ENCODE data around the gene ELL2.
"Not testable (repeated sequence)": the region's sequence is repeated elsewhere in the genome, so short reads cannot be mapped to it uniquely, and the experiment has no call there.

Gene ELL2

DNA sequence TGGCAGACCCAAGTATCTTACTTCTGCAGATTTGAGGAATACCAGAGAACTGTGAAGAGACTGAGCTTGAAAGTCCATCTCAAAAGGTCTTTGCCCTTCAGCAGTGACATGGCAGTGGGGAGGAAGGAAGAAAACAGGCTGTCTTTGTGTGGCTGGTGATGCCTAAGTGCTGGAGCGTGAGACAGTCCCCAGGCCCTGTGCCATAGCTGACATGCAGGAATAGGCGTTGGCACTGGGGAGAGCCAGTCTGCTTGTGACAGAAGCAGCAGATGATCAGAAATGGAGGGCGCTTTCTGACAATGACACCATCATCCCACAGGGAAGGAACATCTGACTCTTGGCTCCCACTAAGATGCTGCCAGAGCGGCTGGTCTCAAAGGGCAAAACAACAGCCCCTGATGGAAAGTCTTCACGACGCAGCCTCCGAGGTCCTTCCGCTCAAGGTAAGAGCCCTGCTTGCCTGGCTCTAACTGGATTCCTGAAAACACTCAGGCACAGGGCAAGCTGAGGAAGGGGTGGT lies 123.6 kb downstream of the ELL2 start:
- no peak for DNase-seq (ENCODE audit: low spot score)

DNA sequence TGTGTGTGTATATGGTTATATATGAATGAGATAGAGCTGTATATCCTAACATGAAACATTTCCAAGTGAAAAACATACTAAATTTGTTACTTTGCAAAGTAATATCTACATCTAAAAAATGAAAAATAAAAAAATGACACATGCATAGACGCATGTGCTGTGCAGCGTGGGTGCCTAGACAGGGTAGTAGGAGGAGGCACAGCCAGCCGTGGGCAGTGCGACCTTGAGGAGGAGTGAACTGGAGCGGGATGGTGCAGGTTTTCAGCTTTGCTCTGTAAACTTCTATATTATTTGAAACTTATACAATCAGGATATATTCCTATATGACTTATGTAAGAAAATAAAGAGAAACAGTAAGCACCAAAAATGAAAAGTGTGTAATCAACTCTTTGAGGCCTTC lies 124.2 kb downstream of the ELL2 start:
- DNase-seq (ENCODE audit: low spot score), result no peak

DNA sequence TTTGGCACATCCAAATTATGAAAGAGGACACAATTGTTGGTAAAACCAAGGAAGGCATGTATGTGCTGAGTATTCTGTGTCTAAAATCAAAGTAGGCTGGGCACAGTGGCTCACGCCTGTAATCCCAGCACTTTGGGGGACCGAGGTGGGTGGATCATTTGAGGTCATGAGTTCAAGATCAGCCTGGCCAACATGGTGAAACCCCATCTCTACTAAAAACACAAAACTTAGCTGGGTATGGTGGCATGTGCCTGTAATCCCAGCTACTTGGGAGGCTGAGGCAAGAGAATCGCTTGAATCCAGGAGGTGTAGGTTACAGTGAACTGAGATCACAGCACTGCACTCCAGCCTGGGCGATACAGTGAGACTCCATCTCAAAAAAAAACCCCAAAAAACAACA lies 124.7 kb downstream of the ELL2 start:
- not testable (repeated sequence) for DNase-seq (ENCODE audit: low spot score)

DNA sequence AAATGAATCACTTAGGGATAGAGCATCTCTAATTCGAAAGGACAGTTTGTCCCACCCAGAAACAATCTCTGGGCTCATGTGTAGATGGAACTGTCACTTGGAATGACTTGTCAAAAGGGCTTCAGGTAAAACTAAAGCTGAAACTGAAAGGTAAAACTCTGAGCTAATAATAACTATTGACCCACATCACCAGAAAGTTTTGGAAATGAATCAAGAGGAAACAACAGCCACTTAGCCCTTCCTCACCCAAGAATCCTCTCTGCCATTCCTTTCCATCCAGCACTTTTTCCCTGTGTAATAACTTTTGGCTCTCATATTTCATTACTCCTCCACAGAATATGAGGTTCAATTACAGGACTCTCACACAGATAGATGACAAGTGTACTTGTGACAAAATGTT lies 125.1 kb downstream of the ELL2 start:
- no peak for DNase-seq (ENCODE audit: low spot score)

DNA sequence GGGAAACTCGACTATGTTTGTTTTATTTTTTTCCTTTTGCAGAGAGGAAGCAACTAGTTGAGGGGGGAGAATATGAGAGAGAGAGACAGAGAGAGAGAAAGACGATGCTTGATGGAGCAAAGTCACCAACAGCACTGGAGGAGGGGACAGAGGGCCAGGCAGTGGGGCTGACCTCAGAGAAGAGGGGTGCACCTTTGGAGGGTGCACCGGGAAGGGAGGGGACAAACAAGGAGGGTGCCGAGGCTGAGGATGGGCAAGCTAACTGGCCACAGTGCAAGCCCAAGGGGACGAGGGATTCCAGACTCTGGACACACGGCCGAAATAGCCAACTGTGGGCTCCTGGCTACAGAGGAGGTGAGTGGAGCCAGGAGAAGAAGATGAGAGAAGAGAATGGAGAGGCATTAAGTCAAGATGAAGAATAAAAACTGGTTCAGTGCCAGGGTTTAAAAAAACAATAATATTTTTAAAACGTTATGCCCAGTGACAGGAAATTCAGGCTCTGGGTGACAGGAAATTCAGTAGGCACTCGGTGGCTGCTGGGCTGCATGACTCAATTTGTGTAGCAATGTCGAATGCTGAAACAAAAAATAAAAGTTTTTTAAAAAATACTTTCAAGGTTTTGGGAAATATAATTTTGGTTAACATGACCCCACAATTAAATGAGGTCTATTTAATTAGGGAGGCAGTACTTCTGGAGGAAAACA lies 125.8 kb downstream of the ELL2 start:
- no peak for DNase-seq (ENCODE audit: low spot score)
